GM19455 (cell line): ENCODE data around the gene KIF21B.

Experiments
- ATAC-seq: cut with Tn5 transposase; IDR thresholded peaks from one replicate; pipeline ENCODE4 v1.9.1; 2021; ENCODE audit not compliant: unreplicated experiment

Gene KIF21B

DNA sequence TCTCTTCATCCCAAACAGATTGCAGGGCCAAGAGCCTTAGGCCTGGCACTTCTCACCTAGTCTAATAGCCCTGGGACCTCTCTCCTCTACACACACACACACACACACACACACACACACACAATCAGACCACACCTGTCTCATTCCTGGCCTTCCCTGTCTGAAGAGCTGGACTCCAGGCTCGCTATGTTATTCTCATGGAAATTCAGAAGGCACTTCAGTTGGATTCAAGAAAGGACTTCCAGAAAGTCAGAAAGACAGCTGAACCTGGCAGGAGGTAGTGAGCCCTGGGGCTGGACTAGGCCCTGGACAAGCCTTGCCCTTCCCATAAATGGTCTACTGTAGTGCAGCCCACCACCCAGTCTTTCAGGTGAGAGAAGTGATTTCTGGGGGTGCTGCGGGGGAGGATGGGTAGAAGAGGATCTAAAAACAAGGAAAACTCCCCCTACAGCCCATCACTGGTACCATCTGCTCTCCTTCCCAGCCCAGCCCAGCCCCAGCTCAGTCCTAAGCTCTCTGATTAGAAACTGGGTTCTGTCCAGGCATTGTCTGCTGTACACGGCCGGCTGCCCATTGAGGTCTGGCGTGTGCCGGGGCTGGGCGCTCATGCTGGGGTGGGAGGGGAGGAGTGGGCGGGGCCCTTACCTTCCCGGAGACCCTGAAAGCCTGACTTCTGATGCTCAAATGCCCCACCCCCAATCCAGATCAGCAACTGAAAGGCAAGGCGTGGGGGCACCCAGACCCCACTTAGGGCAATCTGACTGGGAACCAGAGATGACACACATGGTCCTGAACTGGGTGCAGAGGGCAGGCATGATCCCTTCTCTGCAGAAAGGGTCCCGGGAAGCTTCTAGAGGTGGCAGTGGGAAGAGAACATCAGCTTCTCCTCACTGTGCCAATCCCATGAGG lies 2.5 kb downstream of the KIF21B start:
- ATAC-seq: no peak

DNA sequence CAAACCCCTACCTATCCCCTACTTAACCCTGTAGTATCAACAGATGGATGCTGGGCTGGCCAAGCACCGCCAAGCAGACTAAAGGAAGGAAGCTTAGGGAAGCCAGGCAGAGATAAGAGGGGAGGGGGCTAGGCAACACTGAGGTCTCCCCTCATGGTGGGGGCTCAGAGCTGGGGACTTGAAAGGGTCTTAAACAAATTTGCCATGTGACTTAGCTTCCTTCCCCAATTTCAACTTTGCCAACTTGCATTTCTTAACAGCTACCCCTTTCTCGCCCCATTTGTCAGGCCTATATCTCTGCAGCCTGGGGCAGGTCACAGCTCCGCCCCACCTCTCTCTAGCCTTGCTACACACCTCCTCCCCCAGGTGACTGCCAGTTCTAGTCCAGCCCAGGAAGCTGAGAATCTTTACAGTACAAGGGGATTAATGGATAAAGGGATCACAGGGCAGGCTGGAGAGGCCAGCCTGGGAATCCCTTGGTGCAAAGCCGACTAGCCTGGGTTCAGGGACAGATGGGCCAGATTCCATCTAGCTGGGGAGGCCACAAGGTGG lies 3.4 kb downstream of the KIF21B start:
- no peak for ATAC-seq

DNA sequence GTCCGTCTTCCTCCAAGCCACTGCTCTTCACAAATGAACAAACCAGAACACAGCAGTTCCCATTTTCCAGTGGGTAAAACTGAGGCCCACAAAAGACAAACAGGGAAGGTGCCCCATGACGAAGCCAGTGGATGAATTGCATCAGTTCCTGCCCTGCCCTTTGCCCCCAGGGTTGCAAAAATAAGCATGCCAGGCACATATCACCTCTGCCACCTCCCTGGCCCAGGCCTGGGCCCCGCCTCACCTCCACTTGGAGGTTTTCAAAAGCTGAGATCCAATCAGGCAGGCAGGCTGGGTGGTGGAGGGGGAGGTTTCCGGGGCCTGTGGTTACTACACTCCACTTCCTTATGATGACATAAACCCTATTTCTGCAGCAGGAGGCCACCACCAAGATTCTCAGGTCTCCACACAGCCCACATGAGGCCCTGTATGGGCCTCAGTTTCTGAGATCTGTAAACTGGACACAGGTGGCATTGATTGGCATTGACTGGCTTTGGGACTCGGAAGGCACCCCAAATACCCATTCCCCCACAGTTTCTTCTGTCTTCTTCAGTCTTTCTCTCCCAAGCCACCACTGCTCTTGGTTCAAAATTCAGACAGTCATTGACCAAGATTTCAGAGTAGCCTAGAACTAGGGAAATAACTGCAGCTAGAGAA lies 4.1 kb downstream of the KIF21B start:
- peak; percentile 61 for ATAC-seq

DNA sequence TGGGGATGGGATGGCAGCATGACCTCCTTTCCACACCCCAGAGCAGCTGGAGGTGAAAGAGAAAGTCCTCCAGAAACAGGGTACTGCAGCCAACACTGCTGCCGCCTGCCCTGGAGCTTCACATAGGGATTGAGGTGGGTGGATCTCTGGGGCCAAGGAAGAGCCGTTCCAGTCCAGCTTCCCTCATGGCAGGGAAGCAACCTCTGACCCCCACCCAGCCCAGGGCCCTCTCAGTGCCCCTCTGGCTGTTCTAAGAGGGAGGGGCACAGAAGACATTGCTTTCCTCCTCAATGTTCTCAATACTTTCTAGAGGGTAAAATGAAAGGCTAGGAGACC lies 5.7 kb downstream of the KIF21B start:
- ATAC-seq: no peak

DNA sequence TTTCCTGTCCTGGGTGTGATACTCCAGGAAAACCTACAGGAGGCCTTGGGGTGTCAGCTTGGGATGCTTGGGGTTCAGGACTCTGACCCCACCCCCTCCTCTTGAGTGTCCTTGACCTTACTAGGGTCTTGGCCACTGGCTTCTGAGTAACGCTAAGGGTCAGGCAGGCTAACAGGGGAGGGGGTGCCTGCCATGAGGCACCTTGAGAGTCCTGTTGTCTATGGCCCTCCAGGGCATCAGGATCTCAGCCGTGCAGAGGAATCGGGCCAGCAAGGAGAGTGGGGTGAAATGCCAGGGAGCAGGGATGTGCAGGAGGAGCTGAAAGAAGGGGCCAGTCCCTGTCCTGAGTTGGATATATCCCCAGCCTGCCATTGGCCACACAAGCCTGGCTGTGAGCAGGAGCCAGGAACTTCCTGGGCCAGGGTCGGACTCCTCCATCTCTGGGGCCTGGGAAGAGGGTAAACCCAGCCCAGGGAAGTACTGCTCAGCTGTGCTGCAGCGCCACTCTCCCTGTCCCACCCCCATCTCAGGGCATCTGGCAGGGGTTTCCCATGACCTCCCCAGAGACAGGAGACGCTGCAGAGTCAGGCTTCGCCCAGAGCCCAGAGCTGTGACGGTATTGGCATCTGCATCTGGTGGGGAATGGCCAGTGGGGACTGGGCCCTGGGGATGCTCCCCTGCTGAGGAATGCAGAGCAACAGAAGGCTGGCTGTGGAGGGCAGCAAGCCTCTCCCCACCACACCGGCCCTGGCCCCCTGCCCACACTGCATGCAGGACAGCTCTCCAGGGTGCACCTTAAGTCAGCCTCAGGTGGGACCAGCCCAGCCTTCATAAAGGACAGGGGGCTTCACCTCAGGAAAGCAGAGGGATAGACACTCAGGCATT lies 6.3 kb downstream of the KIF21B start:
- ATAC-seq: no peak

DNA sequence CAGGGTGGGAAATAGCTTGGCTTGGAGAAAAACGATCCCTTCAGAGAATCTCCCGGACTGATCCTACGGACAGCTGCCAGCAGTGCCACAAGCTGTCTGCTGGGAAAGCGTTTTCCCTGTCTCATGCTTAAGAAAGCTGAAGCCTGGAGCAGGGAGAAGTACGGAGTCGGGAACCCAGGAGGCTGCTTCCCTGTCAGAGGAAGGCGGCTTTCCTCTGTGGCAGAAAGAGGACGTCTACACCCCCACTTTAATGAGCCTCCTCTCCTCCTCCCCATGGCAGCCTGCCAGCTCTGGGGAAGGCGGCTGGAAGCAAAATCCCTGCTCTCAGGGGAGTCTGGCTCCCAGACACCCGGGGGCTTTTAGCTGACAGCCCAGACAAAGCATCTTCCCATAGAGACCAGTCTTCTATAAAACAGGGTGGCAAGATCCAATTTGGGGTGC lies 7.3 kb downstream of the KIF21B start:
- ATAC-seq: no peak

DNA sequence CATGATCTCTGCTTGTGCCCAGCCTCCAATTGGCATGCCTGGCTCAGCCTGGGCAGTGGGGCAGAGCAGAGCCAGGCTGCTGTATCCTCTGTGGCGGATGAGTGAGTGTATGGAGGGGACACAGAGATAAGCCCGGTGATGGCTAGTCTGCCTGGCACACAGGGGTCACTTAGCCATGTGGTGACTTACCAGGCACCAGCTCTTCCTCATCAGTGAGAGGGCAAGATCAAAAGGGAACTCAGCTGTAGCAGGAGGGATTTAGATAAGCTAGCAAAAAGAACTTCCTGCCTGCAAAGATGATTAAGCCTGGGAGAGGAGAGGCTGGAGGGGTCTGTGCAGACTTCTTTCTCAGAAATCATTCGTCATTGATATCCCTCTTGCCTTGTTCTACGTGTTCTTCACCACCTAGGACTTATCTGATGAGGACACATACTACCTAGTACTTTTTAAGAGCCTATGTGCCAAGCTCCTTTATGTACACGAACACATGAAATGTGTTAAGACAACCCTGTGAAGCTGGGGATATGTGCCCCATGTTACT lies 7.9 kb downstream of the KIF21B start:
- no peak for ATAC-seq

DNA sequence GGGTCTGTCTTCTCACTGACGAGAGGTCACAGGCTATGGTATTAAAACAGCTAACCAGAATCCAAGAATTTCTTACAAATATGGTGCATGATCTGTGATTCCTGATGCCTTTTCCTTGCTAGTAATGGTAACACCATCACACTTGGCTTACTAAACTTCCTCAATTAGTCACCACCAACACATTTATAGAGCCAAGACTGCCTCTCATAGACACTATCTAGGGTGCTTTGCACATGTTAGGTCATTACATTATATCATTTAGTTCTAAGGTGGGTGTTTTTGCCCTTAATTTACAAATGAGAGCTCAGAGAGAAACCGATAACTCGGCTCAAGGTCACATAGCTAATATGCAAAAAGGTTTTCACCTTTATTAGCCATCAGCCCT lies 8.7 kb downstream of the KIF21B start:
- no peak for ATAC-seq

DNA sequence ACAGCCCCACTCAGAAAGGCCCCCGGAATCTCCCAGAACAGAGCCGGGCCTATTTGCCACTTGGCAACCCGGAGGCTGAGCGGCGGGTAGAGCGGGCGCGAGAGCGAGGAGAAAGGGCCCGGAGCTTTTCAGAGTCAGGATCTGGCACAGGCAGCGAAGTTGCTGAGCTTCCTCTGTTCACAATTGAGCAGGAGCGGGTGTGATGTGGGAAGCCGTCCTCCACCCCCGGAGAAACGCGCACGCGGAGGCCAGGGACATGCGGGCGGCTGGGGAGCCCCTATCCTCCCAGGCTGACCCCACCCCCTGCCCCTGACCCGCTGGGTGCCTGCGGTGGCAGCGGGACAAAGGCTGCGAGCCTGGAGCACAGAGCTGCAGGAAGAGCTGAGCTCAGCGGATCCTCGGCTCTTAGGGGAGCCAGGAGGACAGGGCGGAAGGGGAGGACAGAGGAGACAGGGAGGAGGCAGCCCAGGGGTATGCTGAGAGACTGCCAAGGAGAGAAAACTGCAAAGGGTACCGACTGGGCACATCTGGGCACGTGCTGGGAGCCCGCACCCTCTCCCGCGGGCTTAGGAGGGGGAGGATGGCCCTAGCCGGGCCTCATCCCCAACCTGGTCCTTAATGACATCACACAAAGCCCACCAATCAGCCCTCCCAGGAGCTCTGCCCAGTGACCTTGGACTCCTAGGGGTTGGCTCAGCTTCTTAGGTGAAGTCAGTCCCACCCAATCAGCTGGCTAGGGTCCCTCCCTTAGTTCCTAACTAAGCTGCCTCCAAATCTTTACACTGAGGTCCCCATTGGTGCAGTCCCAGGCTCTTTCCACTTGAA lies 9.3 kb downstream of the KIF21B start:
- no peak for ATAC-seq

DNA sequence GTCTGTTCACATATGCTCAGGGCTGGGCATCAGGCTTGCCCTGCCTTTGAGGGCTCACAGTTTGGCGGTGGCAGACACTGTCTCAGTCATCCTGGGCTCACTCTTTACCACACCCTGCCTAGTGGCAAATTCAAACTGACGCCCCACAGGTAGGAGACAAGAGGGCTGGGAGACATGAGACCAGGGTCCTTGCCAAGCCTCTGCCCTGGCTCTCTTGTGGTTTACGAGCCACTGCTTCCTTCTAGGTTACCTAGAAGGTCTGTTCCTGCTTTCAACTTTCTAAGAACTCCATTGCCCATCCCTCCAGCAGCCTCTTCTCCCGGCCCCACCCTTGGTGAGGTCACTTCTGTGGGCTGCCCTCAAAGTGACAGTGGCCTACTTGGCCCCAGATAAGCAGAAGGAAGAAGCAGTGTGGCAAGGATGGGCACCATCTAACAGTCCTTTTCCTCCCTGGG lies 10.5 kb downstream of the KIF21B start:
- no peak for ATAC-seq

DNA sequence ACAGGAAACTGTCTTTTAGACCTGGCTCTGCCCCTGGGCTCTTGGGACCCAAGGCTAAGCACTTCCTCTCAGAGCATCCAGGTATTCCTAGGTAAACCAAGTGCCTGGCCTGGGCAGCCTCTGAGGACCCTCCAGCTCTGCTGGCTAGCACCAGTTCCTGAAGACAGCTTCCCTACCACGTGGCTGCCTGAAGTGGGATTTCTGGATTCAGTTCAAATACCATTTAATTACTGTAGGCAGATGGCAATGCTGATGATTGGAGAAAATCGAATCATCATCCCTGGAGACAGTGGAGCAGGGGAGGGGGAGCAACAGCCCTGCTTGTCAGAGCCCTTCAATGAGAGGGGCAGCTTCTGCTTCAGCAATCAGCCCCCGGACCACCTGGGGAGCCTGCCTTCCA lies 11.9 kb downstream of the KIF21B start:
- ATAC-seq: no peak

DNA sequence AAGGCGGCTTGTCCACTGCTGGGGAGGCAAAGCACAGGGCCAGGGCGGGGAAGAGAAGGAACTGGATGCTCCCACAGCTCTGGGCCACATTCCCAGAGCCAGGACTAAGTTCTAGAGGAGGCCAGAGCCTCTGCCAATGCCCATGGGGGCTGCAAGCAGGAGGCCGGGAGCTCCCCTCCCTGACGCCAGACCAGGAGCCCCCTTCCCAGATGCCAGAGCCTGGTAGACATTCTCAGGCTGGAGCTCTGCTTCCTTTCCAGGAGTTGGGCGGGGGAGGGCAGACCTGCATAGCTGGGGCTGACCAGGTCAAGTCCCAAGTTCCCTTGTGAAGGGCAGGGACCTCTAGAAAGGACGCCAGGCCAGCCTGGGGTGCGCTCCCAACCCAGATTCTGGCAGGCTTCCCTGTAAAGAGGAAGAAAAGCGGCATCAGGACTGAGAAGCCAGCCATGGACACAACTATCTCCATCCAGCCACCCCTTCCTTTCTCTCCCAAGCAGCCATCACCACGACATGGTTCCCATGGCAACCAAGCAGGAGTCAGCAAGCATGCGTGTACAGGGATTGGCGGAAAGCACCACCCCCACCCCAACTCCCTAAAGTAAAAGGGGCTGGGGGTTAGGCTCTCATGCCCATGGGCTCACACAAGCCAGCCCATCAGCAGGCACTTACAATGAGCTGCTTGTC lies 13.4 kb downstream of the KIF21B start:
- ATAC-seq: no peak

DNA sequence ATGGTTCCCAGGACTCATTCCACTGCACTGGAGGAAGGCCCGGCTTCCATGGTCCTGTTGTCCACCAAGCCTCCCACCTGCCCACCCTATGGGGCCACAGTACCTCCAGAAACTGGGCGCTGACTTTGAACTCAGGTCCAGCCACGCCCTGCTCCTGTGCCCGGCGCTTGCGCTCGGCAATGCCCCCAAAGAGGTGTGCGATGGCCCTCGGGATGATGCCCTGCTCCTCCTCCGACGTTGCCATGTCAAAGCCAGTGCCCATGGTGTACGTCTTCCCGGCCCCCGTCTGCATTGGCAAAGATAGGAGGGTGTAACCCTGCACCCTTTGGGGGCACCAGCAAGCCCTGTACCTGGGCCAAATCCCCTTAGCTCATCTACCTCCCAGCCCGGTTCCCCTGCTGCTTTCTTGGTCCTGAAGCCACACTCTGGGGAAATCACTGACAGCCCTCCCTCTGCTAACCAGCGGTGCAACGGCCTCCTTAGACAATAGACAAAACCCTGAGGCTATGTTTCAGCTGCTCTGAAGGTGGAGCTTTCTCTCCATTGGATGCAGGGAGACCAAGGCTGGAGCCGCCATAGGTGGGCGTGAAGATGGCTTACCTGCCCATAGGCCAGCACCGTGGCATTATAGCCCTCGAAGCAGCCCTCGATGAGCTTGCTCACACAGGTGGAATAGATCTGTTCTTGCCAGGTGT lies 14.7 kb downstream of the KIF21B start:
- ATAC-seq: no peak

DNA sequence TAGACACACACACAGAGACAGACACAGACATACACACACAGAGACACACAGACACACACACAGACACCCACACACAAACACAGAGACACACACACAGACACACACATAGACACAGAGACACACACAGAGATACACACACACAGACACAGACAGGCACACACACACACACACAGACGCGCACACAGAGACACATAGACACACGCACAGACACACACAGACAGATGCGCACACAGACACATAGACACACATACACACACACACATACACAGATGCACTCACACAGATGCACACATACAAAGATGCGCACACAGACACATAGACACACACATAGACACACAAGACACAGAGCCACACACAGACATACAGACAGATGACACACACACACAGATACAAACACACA lies 16.0 kb downstream of the KIF21B start:
- no peak for ATAC-seq

DNA sequence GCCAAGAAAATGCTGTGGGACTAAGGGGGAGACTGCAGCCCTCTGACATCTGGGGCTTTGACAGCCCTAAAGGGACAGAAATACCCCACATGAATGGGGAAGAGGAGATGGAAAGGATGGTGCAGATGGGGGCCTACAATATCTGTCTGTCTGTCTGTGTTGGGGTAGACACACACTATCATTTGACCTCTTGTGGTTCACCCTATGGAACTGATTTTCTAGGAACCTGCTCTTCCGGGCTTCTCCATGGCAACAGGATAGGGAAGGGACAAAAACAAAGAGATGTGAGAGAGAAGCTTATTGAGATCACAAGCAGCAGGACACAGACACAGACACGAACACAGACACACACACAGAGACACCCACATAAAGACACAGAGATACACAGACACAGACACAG lies 17.1 kb downstream of the KIF21B start:
- no peak for ATAC-seq

DNA sequence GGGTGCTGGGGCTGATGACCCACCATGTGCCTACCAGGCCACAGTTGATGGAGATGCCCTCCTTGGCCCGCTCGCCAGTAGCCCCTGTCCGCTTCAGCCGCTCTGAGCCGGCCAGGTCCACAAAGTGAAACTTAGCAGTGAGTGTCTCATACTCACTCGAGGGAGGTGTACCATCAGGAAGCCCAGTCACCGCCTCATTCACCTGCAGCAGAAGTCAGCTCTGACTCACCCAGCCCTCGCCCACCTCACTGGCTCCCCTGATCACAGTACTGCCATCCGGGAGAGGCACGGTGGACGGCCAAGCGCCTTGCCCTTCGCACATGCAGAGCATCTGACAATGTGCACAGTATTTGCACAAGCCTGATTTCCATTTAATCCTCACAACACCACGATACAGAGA lies 18.8 kb downstream of the KIF21B start:
- ATAC-seq: no peak

DNA sequence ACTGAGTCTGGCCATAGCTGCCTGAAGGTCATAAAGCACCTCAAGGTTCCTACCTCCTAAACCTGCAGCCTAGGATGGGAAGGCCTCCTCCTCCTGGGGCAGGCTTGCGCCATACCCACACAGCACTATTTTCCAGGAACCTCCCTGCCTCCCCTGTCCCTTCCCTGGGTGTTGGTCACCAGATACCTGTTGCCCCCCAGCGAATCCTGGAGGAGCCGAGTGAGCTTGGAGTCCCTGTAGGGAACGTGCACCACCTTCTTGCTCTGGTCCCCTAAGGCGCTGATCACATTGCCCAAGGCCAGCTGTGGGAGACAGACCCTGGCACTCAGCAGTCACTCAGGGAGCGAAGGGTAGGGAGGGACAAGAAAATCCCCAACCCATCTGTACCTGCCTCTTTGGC lies 19.4 kb downstream of the KIF21B start:
- no peak for ATAC-seq

DNA sequence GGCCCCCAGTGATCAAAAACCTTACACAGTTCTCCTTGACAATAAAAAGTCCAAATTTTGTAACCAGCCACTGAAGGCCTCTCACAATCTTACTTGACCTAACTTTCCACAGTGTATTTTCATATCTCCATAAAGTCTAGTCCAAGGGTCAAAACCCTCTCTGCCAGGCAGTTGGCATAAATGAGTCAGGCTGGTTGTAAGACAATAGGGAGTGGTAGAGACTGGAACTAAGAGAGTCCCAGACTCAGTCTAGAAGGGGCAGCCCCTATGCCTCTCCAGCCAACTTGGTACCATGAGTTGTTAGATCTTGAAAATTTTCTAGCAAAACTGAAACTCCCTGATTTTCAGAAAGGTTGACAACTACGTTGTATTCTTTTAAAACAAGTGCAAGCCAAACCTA lies 21.0 kb downstream of the KIF21B start:
- ATAC-seq: no peak

DNA sequence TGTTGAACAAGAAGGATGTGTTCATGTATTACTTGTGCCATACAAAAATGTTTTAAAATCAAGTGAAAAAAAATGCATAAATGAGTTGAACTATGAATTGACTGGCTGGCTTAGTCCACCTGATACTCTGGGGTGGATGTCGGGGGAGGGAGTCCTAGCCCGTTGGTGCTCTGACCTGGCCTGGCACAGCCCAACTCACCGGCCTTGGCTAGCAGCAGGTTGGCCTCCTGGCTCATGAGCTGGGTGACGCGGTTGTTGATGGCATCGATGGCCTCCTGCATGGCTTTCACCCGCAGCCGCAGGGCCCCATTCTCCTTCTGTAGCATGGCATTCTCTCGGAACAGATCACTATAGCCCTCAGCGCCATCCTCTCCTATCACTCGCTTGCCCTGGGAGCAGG lies 21.6 kb downstream of the KIF21B start:
- ATAC-seq: no peak
